ENCODE data around the gene HEPN1.

GRCh38 chr11:124896071-124896750 is 22.8 kb upstream of the HEPN1 start:
- TF ChIP-seq CTCF (IDR thresholded peaks at IDR 0.05; ENCODE audit: insufficient read depth, low read length, poor library complexity, severe bottlenecking): no peak
- no peak for TF ChIP-seq EZH2phosphoT487 (conservative IDR thresholded peaks at IDR 0.05; ENCODE audit: low read length)

Data from SU-DHL-6 (cell line).